Fibroblast of lung (primary cell): ENCODE measurements around the gene SLC6A20.

ENCODE experiments used
- EZH2 ChIP-seq: IDR thresholded peaks from 2 replicates; pipeline ENCODE4 v1.5.1; 2012; ENCODE audit warnings: low read length, control low read depth, mild to moderate bottlenecking; ENCODE audit errors: missing control alignments
- TF ChIP-seq, protein P1 (sequence below), 2 donors: IDR thresholded peaks in 1 of 2; conservative IDR thresholded peaks in 1 of 2; 1 replicate in 1 of 2; 2 replicates in 1 of 2; pipeline ENCODE4 v1.5.1; 2011 to 2012; ENCODE audit warnings: low read length in 2 of 2, control low read depth in 1 of 2, inconsistent platforms in 1 of 2, low read depth in 1 of 2, mild to moderate bottlenecking in 1 of 2

DNA sequence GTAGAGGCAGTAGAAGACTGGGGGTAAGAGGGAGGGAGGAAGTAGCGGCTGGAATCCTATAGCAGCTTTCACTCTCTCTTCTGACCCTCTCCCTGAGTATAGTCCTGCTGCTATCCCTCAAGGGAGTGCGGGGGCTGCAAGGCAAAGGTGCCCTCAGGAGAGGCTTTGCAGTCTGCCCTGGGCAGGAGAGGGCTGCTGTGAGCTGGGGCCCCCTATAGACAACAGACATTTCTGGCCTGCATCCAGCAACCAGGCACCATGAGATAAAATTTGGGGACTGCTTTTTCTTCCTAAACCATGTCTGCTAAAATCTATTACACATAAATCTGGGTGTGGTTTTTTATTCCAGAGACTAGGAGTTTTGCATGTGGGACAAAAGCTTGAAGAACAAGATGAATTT is 59.1 kb downstream of the SLC6A20 start:
- TF ChIP-seq, protein P1, sequence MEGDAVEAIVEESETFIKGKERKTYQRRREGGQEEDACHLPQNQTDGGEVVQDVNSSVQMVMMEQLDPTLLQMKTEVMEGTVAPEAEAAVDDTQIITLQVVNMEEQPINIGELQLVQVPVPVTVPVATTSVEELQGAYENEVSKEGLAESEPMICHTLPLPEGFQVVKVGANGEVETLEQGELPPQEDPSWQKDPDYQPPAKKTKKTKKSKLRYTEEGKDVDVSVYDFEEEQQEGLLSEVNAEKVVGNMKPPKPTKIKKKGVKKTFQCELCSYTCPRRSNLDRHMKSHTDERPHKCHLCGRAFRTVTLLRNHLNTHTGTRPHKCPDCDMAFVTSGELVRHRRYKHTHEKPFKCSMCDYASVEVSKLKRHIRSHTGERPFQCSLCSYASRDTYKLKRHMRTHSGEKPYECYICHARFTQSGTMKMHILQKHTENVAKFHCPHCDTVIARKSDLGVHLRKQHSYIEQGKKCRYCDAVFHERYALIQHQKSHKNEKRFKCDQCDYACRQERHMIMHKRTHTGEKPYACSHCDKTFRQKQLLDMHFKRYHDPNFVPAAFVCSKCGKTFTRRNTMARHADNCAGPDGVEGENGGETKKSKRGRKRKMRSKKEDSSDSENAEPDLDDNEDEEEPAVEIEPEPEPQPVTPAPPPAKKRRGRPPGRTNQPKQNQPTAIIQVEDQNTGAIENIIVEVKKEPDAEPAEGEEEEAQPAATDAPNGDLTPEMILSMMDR (conservative IDR thresholded peaks at IDR 0.05 in 1 of 2, IDR thresholded peaks at IDR 0.05 in 1 of 2; ENCODE audit: low read depth in 1 of 2, low read length in 2 of 2): no peak
- TF ChIP-seq EZH2: no peak
